GM19372 (cell line): Measurements from ENCODE around the gene SPRED1.
"Not testable (repeated sequence)": the region's sequence is repeated elsewhere in the genome, so short reads cannot be mapped to it uniquely, and the experiment has no call there.

Source experiments
- ATAC-seq: cut with Tn5 transposase; IDR thresholded peaks from one replicate; pipeline ENCODE4 v1.9.1; 2021; ENCODE audit warnings: mild to moderate bottlenecking, low read depth, moderate library complexity; ENCODE audit not compliant: unreplicated experiment

The SPRED1 gene

DNA sequence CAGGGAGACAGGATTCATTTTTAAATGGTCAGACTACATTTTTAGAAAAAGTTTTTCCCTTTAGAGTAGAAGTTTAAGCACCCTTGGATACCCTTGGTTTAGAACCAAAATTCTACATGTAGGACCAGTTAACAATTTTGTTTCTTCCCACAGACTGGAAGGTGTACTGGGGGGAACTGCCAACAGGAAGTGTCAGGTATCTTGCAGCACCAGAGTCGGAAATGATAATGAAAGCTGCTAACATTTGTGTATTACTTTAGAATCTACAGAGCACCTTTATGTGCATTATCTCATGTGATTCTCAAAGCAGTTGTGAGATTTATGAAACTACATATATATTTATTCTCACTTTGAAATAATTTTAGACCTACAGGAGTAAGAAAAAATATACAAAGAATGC lies 21.5 kb downstream of the SPRED1 start:
- ATAC-seq, result no peak

DNA sequence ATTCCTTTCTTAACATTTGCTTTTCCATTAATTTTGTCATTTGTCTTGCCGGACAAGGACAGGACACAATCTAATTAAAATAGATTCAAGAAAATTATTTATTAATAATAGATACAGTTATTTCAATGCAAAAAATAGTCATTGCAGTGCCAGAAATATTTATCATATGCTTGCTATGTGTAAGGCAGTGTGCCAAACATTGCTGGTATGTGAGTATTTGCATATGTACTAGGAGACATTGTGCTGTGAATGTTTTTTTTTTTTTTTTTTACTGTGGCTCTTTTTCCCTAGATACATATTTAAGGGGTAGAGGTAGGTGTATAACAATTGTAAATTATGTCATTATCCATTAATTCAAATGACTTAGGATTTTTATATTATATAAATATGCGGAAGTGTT lies 23.3 kb downstream of the SPRED1 start:
- ATAC-seq, result no peak

DNA sequence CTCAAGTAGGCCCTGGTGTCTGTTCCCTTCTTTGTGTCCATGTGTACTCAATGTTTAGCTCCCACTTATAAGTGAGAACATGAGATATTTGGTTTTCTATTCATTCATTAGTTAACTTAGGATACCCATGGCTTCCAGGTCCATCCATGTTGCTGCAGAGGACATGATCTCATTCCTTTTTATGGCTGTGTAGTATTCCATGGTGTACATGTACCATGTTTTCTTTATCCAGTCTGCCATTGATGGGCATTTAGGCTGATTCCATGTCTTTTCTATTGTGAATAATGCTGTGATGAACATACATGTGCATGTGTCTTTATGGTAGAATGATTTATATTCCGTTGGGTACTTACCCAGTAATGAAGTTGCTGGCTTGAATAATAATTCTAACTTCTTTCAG lies 24.6 kb downstream of the SPRED1 start:
- ATAC-seq, result not testable (repeated sequence)

DNA sequence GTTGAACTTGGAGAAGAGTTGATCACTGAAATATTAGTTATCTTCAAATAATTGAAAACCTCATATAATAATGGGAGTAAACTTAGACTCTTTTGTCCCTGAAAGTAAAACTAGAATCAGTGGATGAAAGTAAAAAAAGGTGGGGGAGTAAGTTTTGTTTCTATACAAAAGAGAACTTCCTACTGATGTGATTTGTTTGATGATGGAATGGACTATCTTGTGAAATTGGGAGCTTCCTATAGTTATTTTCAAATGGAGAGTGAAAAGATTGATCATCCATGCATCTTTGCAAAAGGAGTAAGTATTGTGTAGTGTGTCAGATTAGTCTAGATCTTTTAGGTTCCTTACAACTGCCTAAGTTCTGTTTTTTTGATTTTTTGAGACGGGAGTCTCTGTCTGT lies 28.4 kb downstream of the SPRED1 start:
- ATAC-seq, result no peak

DNA sequence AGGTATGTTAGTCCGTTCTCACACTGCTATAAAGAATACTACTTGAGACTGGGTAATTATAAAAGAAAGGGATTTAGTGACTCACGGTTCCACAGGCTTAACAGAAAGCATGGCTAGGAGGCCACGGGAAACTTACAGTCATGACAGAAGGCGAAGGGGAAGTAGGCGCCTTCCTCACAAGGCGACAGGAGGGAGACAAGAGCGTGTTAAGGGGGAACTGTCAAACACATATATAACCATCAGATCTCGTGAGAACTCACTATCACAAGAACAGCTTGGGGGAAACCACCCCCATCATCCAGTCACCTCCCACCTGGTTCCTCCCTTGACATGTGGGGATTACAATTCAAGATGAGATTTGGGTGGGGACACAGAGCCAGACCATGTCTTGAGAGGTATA lies 30.4 kb downstream of the SPRED1 start:
- ATAC-seq, result no peak

DNA sequence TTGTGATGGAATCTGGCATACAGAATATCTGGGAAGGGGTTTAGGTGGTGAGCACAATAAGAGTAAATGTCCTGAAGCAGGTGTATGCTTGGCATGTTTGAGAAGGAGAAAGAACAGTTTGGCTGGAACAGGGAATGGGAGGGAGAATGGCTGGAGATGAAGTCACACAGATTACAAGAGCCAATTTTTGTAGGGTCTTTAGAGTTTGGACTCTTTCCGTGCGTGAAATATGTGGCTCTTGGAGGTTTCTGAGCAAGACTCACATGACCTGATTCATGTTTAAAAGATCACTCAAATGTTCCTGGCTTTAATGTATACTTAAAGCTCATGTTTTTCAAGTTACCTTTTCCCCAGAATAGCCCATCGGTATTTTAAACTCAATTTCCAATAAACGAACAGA lies 32.8 kb downstream of the SPRED1 start:
- no peak for ATAC-seq

DNA sequence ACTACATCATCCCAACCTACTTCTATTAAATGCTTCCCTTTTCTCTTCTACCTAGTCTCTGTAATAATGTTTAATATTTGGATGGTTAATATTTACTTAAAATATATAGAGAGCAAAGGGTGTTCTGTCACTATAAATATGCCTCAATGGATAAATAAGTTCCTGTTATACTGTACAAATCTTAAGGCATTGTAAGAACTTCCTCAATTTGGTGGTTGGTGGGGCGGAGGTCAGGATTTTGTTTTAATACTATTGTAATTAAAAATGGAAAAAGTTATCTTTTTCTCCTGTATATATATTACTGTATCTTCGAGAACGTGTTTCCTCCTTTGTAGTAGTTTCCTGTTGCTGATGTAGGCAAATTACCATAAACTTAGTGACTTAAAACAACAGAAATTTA lies 41.5 kb downstream of the SPRED1 start:
- ATAC-seq, result no peak

DNA sequence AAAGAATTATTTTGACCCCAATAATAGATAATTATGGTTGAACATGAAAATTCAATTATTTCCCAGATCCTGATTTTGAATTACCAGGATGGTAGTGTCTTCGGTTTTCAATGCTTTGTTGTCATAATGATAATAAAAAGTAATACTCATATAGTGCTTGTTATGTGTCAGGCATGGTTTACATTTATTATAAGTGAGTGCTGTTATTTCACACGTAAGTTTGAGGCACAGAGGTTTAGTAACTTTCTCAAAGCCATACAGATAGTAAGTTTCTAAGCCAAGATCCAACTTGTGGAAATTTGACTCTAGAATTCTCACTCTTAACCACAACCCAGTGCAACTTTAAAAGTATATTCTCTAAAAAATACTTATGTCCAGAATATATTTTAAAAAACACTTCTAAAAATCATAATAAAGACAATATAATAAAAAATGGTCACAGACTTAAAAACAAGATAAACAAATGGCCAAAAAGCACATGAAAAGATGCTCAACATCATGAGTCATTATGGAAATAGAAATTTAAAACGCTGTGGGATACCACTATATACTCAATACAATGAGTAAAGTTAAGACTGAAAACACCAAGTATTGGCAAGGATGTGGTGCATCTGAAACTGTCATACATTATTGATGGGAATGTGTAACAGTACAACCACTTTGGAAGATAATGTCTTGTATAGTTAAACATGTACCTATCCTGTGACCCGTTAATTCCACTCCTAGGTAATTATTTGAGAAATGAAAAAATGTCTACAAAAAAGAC lies 45.2 kb downstream of the SPRED1 start:
- ATAC-seq, result no peak

DNA sequence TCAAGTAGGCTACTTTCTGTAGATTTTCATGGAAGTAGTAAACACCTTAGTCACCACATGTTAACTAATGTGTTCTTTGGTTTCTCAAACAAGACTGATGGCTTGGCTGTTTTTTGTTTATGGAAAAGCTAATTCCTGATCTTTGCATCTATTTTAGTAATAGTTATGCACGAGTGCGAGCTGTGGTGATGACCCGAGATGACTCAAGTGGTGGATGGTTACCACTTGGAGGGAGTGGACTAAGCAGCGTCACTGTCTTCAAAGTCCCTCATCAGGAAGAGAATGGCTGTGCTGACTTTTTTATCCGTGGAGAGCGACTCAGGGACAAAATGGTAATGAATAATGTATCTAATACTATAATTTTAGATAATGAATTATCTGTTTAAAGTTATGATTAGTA lies 46.6 kb downstream of the SPRED1 start:
- no peak for ATAC-seq

DNA sequence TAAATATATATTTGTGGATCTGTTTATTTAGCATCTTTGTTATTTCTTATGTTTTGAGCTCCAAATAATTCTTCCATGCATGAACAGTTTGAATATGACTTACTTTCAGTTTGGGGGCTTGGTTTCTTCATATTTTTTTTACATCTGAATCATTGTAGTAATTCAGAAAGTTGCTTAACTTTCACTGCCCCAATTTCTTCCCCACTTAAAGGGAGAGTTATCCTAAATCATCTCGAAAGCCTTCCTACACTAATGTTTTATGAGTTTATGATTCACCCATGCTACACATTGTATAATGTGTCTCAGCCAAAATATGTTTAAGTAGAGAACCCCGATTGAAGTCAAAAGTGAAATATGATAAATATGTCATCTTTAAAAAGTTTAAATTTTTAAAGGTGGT lies 47.8 kb downstream of the SPRED1 start:
- ATAC-seq, result no peak

DNA sequence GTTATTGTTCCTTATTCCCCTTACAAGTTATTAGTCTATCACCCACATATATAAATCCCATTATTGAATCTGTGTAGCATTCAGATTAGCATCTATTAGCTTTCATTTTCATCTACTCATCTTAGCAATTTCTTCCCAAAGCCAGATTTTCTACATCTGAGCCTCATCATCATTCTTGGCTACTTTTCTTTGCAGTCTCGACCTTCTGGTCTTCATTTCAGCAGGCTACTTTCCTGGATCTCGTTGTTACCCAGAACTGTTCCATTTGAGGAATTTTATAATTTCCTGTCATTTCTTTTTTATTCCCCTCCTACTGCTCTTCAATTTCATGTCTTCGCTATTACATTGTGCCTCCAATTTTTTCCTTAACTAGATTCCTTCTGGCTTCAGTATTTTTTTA lies 51.8 kb downstream of the SPRED1 start:
- ATAC-seq, result no peak

DNA sequence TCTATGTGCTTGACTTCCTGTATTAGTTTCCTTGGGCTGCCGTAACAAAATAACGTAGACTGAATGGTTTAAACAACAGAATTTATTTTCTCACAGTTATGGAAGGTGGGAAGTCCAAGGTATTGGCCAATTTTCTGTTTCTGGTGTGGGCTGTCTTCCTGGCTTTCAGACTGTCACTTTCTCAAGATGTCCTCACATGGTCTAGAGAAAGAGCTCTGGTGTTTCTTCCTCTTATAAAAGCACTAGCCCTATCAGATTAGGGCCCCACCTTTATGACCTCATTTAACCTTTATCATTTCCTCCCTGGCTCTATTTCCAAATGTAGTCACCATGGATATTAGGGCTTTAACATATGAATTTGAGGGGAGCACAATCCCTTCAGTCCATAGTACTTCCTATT lies 54.6 kb downstream of the SPRED1 start:
- no peak for ATAC-seq

DNA sequence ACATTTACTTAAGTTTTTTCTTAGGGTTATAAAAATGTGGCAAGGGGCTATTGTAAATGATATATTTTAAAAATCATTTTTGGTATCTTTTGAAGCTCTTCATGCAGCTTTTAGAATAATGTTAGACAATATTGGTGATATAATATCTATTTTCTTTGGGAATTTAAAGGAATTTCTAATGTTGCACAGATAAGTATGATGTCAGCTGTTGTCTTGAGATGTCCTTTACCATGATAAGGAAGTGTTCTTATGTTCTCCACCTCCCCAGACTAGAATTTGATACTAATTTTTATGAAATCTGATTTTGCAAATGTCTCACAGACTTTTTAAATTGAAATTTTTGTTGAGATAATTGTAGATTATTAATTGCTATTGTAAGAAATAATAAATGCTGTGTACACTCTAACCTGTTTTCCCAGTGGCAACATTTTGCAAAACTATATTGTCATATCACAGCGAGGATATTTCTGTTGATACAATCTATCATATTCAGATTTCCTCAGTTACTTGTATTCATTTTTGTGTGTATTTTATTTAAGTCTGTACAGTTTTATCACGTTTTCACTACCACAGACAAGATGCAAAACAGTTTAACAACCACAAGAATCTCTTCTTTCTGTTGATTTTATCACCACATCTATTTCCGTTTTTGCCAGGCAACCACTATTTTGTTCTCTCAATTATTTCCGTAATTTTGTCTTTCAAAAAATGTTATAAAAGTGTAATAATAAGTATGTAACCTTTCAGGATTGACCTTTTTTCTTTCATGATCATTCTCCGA lies 55.4 kb downstream of the SPRED1 start:
- no peak for ATAC-seq

DNA sequence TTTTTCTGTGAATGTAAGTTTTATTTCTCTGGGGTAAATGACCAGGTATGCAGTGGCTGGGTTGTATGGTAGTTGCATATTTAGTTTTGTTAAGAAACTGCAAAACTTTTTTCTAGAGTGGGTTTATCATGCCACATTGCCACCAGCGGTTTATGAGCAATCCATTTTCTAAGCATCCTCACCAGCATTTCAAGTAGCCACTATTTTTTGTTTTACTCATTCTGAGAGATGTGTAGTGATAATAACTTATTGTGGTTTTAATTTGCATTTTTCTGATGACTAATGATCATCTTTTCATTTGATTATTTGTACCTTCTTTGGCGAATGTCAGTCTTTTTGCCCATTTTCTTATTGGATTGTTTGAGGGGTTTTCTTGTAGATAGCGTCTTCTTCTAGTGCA lies 56.2 kb downstream of the SPRED1 start:
- ATAC-seq, result no peak

DNA sequence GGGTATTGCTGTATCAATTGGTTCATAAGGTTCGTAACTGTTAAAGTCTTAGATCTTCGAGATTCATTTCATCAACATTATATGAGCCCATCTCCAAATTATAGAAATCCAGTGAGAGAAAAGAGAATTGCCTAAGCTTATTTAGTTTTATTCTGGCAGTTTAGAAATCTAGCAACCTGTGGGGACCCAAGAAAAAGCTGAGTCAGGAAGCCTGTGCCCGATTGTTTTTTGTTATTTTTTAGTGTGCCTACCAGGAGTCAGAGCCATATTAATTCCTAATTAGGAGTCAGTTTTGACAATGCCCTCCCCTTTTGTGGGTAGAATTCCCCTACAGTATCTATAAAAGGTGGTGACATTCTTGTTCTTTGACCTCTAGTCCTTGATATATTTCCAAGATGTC lies 59.6 kb downstream of the SPRED1 start:
- no peak for ATAC-seq

DNA sequence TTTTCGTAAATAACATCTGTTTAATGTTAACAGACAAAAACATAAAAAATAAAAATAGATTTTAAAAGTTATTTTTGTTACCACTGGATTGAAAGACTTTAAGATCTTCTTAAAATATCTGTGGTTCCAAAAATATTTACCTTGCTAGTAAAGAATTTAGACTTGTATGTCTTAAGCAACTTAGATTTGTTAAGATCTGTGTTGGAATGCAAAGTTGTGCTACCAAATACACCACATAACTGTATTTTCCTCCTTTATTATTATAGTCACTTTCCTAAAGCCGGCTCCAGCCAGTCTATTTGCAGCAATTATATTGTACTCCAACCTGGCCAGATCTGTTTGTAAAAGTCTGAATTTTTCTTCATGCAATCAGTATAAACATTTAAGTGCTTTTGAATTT lies 63.7 kb downstream of the SPRED1 start:
- ATAC-seq, result no peak

DNA sequence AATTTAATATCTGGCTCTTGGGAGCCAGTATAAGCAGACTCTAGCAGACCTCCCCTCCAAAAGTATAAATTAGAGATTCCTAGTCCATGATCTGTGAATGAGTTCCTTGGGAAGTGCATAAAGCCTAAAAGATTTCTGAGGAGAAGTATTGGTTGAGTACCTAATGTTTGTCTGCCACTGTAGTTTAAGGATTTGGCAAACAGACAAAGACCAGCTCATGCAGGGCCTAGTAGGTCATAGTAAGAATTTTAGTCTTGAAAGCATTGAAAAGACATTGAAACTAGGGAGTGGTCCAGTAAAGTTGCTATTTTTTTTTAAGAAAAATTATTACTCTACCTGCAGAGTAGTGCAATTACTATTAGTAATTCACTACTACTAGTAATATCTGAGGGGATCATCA lies 67.5 kb downstream of the SPRED1 start:
- no peak for ATAC-seq

DNA sequence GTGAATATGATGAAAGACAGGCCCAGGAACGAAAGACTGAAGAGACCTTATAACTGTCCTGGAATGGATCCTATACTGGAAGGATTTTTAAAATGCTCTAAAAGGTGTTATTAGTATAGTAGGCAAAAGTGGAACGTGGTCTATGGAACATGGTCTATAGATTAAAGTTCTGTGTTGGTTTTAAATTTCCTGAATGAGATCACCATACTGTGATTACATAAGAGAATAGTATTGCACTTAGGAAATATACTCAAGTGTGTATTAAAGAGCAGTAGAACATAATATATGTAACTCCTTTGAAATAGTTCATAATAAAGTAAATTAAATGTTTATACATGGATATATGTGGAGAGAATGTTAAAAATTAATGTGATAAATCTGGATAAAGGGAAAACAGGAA lies 68.2 kb downstream of the SPRED1 start:
- no peak for ATAC-seq

DNA sequence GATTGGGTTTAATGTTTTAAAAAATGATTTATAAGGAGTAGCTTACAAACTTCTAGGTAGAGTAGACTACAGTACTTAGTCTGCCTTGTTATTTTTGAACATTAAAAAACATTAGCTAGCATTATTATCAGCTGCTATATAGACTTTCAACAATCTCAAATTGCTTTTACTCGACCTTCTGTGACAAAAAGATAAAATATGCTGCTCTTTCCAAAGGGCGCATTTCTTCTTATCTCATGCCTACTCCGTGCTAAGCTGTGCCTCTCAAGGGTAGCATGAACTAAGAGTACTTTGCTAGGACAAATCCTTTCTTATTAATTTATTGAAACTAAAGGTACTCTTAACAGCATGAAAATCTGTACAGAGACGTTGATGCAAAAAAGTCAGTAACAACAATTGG lies 71.3 kb downstream of the SPRED1 start:
- no peak for ATAC-seq

DNA sequence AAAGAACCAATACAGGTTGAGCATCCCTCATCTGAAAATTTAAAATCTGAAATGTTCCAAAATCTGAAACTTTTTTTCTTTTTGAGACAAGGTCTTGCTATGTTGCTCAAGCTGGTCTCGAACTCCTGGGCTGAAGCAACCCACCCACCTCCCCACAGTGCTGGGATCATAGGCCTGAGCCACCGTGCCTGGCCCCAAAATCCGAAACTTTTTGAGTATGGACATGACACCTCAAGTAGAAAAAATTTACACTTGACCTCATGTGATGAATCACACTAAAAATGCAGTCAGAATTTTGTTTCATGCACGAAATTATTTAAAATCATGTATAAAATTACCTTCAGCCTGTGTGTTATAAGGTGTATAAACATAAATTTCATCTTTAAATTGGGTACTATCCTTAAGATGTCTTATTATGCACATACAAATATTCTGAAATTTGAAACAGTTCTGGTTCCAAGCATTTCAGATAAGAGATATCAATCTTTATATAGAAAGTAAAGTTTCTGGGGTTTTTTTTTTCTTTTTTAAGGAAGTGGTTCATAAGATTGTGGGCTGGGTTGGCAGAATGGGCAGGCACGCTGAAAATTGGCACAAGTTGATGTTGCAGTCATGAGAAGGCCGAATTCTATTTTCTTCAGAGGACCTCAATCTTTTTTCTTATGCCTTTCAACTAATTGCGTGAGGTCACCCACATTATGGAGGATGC lies 72.5 kb downstream of the SPRED1 start:
- ATAC-seq, result no peak

DNA sequence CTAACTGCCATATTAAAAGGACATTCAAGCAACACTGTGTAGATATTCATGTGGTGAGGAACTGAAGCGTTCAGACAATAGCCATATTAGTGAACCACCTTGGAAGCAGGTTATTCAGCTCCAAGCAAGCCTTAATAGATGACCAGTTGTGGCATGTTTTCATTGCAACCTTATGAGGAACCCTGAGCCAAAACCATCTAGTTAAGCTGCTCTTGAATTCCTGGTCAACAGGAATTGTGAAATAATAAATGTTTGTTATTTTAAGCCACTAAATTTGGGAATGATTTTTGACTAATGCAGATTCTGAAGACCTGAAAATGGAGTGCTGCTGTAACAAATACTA lies 73.0 kb downstream of the SPRED1 start:
- ATAC-seq, result no peak

DNA sequence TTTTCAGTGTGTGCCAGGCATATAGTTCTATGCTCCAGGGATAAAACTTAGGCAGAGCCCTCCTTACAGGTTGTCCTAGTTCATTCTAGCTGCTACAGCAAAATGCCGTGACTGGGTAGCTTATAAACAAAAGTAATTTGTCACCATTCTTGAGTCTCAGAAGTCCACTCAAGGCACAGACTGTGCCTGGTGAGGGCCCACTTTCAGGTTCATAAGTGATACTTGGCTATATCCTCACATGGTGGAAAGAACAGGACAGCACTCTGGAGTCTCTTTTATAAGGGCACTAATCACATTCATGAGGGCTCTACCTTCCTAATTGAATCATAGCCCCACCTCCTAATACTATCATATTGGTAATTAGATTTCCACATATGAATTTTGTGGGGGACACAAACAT lies 80.1 kb downstream of the SPRED1 start:
- ATAC-seq, result no peak
